NCI-H1694 treated with DMSO at 0.1 percent for 48 hours (cell line): ENCODE data around the gene NBEA.

Experiments used
- DNase-seq: peaks from one replicate; lab custom pipeline; 2025; lab: John Stamatoyannopoulos, UW

NBEA gene

DNA sequence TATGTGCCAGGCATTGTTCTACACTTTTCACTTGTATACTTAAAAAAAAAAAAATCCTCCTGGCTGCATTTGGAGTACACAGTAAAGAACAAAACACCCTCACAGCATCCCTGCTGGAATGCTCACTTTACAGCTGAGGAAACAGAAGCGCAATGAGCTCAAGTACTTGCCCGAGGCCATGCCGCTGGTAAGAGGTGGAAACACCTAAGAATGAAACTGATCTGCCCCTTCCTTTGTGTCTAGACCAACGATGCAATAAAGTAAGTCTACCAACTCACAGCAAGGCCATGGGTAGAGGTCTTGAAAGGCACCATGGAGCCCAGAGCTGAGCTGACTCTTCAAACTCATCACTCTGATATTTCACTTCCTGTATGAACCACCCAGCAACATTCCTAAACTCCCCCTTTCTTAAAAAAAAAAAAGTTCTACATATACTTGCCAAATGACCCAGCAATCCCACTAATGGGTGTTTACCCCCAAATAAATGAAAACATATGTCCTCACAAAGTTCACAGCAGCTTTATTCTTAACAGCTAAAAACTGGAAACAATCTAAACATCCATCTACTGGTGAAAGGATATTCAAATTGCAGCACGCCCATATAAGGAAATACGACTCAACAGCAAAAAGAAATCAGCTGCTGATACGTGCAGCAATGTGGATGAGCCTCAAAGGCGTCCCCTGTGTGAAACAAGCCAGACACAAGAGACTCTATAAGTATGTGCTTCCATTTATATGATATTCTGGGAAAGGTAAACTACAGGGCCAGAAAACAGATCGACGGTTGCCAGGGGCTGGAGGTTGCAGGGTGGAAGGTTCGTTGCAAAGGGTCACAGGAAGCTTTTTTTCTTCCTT, 771.1 kb downstream of the NBEA start:
- peak; percentile 53 for DNase-seq

DNA sequence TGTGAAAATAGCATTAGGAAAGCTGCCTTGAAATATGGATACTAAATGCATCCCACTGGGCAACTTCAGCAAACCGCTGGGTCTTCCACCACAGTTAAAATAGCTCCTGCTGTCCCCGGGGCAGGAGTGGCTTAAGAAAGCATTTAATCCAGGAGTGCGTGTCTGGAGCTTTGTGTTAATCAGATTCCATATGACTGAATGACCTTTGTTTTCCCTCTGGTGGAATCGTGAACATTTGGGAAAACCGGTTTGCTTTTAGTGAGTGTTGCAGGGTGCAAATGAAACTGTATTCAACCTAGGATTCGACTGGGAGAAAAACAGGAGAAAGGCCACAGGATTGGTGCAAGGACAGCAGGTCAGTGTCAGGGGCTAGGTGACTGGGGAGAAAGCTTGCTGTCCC, 772.1 kb downstream of the NBEA start:
- peak; percentile 35 for DNase-seq

GRCh38 chr13:35714588-35715377, 772.7 kb downstream of the NBEA start:
- peak; percentile 45 for DNase-seq

GRCh38 chr13:35716186-35716585, 774.1 kb downstream of the NBEA start:
- DNase-seq: no peak

DNA sequence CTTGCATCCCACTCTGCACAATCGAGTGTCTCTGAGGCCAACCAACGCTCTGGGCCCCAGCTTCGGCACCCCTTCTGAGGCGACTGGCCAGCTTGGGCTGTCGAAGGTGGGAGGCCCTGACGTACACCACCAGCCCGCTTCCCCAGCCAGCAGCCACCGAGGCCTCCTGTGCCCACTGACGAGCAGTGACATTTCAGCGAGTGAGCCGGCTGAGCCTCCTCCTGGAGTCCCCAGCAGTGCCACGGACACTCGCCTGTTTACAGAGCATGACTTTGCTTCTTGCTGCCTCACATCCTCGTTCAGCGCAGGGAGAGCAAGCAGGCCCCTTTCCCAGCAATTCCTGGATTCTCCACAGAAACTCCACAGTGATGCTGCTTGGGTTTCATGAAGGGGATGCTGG, 774.7 kb downstream of the NBEA start:
- no peak for DNase-seq

GRCh38 chr13:35718084-35718483, 776.0 kb downstream of the NBEA start:
- no peak for DNase-seq

GRCh38 chr13:35720290-35720689, 778.2 kb downstream of the NBEA start:
- DNase-seq: no peak

DNA sequence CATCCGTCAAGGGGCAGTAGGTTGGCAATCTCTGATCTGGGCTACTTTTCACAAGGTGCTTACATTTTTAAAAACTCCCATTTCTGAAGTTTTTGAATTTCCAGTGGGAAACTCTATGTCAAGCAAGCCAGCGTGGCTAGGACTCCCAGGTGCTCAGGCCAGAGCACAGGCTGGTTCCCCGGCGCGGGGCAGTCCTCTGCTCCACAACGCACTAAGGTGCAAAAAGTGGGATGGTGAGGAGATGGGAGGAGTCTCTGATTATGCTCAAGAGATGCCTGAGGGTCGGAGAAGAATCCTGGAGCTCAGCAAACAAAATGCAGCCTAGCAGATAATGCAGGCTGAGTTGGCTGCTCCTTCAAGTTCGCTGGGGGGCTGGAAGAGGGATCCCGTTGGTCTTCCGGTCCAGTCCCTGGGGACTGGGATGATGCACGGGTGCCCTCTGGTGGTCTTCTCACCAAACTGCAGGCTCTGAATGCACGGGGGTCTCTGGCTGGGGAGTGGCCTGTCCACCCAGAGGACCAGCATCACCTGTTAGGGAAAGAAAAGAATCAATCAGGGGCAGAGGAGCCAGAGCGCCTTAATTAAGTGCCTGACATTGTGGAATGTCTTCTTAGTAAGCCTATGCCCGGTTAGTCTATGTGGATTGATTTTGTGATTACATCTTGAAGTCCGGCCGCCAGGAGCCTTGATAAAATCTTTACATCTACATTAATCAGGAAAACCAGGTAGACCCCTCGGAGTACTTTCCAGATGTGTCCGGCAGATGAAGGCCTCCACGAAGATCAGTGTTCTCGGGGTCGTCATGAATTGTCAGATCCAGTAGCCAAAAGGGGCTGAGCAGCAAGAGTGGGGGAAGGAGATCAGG, 778.9 kb downstream of the NBEA start:
- peak; percentile 74 for DNase-seq
